NCI-H1092 treated with DMSO at 0.1 percent for 48 hours (cell line): ENCODE measurements around the gene PTPN1.
"Not testable (repeated sequence)": the region's sequence is repeated elsewhere in the genome, so short reads cannot be mapped to it uniquely, and the experiment has no call there.

ENCODE experiments used
- DNase-seq: peaks from one replicate; lab custom pipeline; 2025; lab: John Stamatoyannopoulos, UW

PTPN1 gene

DNA sequence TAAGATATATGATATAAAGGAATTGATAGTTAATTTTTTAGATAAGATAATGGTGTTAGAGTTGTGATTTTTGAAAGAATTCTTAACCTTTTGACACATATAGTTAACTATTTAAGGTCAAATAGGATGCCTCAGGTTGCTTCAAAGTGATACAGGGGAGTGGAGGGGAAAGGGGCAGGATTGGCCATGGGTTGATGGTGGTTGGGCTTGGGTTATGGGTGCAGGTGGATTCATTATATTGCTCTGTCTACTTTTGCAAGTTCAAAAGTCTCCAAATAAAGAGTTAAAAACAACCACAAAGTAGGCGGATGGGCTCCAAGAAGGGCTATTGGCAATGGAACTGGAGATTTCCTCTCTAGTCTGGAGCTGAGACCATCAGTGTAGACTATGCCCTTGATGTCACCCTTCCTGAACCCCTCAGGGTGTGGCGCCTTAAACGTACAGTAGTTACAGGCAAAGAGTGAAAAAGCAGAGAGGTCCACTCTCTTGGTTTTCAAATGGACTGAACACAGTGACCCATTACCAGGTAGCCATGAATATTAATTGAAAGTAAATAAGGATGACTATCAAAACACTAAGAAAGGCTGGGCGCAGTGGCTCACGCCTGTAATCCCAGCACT is 81.2 kb downstream of the PTPN1 start:
- DNase-seq = no peak

DNA sequence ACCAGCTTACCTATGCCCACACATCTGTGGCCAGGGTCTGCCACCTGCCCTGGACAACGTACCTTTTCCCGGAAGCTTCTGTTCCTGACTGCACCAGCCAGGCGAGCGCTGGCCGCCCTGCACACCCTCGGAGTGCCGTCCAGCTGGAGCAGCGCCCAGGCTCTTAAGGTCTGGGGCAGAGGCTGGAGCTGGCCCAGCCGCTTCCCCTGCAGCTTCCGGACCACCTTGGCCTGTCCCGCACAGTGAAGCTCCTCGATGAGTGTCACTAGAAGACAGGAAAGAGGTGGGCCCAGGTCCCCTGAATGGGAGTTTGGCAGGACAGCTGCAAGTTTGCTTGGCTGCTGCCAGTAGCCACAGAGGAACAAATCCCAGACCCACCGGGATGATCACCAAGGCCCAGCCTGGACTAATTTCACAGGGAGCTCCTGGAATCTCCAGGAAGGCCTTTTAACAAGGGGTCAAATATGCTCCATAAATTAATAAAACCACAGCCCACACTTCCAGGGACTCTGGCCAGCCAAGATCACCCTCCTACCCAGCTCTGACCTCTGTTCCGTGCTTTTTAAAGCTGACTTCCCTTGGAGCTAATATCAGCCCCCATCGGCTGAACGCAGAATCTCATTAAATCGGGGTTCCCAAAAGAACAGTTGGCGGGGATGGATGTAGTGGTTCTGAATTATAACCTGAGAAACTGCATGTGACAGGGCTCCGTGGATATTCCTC is 82.3 kb downstream of the PTPN1 start:
- peak; percentile 50 for DNase-seq

DNA sequence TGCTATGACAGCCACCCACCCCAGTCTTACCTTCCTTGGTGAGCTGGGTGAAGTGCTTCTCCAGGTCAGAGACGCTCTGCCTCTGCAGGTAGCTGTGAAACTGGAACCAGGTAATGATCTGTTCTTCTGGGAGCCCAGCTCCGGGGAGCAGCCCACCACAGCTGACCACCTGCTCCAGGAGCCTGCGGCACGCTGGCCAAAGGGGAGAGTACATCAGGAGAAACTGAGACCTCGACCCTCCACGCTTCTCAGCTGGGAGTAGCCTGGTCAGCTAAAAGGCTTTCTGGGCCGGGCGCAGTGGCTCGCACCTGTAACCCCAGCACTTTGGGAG is 82.8 kb downstream of the PTPN1 start:
- DNase-seq = no peak

DNA sequence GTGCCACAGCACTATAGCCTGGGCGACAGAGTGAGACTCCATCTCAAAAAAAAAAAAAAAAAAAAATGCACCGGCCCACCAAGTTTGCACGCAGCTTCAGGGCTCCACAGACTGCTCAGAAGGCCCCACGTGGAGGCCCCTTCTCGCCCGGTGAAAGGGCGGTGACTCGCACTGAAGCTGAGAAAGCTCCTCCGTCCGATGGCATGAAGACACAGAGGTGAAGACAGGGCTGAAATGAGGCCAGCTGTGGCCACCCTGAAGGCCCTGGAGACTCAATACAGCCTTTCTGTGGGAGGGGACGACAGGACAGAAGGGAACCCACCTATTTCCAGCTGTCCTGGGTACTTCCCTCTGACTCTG is 84.0 kb downstream of the PTPN1 start:
- DNase-seq = no peak

DNA sequence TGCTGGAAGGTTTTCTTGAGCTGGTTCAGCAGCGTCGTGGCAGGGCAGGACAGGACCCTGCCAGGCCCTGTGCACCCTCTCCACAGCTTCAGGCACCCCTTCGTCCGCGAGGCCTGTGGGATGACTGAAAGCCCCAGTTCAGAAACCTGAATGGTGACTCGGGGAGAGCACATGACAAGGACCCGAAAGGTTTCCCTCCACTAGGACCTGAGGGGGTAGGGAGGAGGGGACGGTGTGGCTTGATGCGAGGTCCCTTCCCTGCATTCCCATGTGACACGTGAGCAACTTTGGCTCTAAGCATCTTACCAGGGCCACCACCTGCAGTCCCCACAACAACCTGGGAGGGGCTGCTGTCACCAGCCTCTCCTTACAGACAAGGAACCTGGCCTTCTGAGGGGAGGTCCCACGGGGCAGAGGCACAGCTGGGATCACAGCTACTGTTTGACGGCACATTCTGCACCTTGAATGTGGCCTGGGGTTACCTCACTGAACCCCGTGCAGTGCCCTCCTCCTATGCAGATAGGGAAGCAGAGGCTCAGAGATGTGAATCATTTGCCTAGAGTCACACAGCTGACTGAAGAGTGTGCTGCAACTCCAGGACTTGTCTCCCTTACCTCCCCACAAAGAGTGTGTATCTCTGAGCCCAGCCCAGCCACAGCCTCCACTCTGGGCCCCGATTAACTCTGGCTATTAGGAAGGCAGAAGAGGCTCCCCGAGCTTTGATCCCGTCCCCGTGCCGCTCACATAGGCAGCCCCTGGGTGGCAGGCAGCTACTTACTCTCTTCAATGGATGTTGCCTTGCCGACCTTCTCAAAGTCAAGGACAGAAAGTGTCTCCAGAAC is 84.6 kb downstream of the PTPN1 start:
- no peak for DNase-seq

DNA sequence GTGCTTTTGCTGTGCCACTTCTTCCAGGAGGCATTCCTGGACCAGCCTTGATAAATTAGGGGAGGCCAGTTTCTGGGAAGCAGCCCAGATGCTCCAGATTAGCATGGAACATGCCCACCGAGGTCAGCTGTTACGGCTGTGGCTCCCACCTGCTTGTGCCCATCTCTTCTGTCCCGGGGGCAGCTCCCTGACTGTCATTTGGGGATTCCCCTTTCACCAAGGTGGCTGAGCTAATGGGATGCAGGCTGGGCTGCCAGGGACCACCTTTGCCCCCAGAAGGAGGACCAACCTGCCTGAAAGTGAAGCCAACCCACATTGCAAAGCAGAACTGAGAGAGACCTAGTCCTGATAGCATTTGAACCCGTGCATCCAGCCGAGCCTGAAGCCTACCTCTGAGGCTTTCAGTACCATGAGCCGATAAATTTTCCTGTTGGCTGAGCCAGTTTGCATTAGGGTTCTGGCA is 85.3 kb downstream of the PTPN1 start:
- DNase-seq = no peak

DNA sequence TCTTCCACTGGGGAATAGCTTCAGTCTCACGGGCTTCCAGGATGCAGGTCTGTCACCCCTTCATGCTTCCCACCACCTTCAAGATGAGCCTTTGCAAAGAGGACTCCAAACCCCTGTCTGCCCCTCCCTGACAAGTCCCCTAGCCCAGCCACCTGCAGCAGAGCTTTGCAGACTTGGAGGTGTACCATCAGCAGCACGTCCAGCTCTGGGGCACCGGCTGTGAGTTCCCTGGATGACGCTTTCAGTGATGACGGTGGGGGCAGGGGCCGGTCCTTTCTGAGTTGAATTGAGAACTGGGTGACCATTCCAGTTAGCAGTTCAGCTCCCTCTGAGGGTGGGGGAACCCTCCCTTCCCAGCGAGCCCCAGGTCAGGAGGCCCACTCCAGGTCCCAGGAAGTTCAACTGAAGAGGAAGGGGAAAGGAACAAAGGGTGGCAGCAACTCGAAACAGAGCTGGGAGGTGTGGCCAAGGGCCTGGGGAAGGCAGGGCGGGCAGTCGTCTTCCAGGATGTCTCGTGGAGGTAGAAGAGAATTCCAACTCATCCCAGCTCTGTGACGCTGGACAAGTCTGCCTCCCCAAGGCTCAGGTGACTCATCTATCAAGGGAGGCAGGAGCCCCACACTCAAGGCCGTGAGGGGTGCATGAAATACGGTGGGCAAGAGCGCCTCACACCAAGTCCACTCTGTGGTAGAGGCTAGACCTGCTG is 86.0 kb downstream of the PTPN1 start:
- no peak for DNase-seq

DNA sequence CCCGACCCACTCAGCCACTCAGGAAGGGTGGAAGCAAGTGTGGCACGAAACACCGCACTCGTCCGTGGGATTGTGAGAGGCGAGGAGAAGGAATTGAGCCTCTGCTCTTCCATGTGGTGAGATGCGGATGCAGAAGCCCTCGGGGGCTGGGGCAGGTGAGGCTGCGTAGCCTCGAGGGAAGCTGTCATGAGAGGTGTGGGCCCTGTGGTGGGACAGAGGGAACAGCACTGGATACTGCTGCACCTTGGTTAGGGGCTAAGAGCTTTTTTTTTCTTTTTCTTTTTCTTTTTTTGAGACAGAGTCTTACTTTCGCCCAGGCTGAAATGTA is 86.5 kb downstream of the PTPN1 start:
- DNase-seq = no peak

DNA sequence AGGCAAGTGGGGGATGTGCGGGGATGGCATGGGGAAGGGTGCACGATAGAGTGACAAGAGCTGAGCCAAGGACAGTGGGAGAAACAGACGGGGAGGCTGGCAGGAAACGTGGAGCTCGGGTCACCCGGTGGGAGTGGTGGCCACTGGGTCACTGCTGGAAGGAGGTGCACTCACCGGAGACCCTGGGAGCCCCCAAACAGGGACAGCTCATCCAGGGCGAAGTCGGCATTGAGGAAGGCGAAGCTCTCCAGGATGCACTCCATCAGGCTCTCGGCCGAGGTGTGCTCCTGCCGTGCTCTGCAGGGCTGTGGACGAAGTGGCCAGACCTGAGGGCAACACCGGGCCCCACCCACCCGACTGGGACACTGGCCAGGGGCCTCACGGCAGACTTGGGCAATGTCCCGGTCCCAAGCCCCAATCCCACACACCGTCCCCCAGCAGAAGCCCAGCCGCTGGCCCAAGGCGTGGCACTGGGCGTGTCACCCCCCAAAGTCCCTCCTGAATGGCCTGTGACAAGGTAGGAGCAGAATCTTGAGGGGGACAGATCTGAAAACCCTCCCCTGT is 87.3 kb downstream of the PTPN1 start:
- DNase-seq = no peak

DNA sequence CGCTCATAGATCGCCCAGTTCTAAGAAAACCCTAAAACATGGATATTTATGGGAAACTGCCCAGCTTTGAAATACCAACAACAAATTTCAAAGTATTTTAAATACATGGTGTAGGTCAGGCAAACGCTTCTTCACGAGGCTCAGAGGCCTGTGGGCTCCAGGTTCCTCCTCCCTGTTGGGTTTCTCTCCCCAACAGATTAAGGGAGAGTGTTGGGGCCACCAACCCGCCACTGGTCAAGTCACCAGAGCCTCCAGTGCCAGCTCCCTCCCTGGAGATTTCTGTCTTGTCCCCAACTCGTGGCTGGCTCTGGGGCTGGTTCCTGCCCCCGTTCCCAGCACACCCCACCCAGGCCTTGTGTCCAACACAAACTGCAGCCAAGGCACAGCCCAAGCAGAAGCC is 87.9 kb downstream of the PTPN1 start:
- no peak for DNase-seq

DNA sequence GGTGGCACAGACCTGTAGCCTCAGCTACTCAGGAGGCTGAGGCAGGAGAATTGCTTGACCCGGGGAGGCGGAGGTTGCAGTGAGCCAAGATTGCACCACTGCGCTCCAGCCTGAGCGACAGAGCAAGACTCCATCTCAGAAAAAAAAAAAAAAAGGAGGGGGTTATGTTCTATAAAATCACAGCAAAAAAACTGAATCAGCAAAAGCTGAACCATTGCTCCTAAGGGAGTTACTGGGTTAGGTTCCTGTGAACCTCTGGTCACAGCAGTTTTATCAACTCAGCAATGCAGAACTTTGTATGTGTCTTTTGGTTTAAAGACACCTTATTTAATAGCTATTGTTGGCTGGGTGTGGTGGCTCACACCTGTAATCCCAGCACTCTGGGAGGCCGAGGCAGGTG is 88.6 kb downstream of the PTPN1 start:
- DNase-seq = not testable (repeated sequence)

DNA sequence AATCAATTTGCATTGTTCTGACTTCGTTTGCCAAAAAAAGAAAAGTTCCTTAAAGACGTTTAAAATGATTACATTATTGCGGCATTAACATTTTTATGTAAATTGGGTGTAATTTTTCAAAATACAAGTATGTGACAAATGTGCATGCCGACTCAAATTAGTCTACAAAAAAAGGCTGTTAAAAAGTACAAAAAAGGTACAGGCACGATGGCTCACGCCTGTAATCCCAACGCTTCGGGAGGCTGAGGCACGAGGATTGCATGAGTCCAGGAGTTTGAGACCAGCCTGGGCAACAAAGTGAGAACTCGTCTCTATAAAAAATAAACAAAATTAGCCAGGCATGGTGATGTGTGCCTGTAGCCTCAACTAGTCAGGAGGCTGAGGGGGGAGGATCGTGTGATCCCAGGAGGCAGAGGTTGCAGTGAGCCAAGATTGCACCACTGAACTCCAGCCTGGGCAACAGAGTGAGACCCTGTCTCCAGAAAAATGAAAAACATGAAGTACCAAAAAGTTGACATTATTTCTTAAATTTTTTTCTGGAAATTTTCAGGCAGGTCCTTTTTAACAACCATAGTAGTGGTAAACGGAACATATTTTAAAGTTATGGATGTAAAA is 90.2 kb downstream of the PTPN1 start:
- DNase-seq = no peak

DNA sequence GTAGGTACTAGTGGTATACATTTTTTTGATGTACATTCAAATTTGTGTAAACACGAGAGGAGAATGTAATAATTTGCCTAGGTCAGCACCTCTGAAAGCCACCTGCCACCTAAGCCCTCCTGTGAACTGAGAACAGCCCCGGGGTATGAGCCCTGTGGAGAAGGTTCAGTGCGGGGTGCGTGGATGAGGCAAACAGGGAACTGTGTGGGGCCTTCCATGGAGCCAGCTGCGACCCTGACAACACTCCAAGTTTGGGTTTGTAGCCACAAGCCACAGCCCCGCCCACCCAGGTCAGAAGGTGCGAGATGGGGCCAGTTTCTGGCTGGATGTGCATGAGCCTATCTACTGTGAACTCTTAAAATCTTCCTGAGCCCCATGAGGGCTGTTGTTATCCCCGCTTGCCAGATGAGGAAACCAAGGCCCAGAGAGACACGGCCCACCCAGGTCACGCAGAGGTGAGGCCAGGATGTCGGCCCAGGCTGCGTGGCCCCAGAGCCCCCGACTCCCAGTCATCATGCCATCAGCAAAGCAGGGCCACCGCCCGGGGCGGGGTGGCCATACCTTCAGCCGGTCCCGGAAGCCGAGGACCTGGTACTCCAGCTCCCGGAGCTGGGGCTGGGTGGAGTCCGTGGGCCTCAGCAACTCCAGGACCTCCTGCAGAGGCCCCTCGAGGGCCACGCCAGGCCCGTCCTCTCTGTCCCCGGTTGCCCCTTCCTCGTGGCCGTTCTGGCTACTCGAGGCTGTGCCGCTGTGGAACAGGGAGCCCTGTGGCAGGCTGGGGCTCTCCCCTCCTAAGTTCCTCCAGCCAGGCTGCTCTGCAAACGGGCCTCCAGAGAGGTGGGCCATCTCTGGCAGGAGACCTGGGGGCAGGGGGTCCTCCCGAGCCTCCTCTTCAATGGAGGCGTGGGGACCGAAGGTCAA is 91.6 kb downstream of the PTPN1 start:
- no peak for DNase-seq

DNA sequence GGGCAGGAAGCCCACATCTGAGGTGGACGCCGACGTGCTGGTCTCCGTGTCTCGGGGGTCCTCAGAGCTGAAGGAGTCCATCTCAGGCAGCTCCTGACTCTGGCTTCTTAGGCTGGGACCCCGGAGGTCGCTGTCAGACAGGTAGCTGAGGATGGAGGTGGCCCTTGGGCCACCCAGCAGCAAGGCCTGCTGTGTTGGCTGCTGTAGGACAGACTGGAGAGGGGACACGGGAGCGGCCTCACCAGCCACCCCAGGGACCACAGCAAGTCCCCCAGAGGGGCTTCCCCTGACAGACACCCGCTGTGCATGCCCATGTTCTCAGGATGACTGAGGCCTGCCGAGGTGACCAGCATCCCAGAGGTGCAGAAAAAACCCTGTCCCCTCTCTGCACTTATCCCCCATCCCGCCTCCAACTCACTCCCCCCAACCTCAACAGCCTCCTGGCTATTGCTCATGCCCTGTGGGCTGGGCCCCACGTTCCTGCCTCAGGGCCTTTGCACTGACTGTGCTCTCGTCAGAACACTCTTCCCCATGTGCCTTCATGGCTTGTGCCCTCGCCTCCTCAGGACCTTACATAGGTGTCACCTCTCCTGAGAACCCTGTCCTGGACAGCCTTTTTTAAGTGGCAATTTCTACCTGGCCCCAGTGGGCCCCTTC is 92.4 kb downstream of the PTPN1 start:
- no peak for DNase-seq

DNA sequence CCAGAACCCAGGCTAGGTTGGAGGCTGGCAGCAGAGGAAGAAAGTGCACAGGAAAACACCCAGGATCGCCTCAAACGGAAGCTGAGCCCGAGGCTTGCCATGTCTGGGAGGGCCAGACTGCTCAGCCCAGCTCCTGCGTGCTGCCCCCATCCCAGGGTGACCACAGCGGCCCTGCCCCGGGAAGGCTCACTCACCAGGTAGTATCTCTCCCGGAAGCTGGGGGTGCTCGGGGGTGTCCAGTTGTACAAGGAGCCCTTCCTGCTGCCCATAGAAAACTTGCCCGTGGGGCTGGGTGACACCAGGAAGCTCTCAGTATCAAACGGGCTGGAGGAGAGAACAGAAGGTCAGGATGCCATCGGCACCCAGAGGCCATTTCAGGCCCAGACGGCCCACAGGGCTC is 94.3 kb downstream of the PTPN1 start:
- no peak for DNase-seq

DNA sequence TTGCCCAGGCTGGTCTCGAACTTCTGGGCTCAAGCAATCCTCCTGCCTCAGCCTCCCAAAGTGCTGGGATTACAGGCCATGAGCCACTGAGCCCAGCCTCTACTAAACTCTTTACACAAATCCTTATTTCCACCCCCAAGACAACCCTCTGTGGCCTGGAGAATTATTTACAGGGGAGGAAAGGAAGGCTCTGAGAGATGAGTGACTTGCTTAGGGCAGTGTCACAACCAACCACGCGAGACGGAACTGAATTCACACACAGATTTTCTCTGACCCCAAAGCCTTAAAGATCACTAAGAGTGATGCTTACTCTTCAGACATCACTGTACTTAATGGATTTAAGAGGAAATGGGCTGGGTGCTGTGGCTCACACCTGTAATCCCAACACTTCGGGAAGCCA is 95.0 kb downstream of the PTPN1 start:
- DNase-seq = no peak

DNA sequence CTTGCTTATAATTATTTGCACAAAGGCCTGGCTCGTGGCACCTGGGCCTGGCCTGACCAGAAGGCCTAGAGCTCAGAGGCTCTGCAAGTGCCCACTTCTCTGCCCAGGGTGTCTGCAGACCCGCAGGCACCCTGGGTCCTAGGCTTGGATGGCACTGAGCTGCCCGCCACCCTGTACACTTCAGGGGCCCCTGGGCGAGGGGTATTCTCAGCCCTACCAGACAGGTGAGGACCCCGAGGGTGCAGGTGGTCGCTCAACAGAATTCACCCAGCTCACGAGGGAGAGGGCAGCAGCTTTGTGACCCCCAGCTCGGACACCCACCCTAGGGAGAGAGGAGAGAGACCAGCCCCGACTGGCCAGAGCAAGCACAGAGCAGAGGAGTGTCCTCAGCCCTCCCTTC is 97.3 kb downstream of the PTPN1 start:
- DNase-seq = no peak

DNA sequence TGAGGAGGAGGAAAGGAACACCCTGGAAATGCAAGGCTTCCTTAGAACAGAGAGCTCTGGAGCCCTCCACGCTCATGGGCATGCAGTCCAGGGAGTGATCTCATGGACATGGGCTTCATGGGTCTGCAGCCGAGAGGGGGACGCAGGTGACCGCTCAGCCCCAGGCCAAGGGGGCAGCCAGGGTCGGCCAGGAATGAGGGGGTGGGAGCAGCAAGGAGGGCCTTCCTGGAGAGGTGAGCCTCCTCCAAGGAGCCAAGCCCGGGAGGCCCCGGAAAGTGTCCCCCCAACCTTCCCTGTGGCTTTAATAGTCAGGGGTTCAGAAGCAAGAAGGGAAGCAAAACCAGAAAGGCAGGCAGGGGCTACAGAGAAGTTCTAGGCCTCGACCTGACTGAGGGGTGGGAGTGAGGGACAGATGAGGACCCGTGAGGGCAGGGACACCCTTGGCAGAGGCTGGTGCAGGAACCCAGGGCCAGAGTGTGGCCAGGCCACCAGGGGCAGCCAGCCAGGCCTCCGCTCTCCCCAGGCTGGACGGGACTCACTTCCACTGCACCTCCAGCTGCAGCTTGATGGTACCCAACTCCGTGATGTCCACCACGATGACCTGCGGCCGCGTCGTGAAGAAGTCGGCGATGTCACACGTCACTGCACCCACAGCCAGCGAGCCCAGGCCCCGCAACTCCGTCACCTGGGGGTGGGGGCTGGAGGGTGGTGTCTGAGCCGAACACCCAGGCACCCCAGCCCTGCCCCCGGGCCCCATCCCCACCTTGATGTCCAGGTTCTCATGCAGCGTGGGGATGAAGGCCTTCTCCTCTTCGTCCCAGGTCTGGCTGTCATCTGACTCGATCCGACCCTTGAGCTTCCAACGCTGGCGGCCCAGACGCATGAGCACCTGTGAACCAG is 97.9 kb downstream of the PTPN1 start:
- DNase-seq = no peak

DNA sequence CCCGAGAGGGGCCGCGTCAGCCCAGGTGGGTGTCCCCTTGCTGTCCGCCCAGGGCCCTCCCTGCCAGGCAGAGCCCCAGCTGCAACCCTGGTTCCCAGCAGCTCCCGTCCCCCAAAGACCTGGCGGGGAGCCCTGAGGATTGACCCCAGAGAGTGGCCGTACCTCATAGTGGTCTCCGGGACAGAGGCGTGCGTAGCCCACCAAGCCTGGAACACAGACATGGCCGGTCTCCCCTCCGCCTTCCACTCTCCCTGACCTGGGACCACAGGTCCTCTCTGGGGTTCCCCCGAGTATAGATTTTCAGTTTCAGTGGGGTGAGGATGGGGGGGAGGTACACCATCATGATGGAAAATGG is 98.5 kb downstream of the PTPN1 start:
- DNase-seq = no peak
